ENCODE measurements around the gene ASTN2.
"Not testable (repeated sequence)": the region's sequence is repeated elsewhere in the genome, so short reads cannot be mapped to it uniquely, and the experiment has no call there.

ASTN2 gene

DNA sequence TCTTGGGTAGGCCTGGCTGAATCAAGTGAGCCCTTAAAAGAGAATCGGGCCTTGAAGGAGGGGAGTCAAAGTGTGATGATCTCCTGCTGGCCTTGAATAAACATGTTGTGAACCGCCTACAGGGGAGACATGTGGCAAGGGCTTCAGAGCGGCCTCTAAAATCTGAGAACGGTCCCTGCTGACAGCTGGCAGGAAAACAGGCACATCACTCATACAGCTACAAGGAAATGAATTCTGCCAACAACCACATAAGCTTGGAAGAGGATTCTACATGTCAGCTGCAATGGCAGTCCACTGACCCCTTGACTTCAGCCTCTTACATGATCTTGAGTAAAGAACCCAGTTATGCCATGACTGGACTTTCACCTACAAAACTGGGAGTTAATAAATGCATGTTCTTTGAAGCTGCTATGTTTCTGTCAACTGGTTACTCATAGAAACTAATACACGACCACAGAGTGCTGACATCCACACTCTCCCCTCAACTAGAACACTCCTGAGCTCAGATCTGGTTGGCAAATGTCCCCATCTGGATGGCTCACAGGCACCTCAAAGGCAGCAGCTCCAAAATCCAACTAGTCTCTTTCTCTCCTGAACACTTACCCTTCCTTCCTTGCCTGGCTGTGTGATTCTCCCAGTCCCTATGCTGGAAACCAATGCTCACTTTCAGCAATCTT lies 333.1 kb downstream of the ASTN2 start:
- no peak for DNase-seq
- no peak overlapping the region for H3K4me3 Mint-ChIP-seq
- peaks cover 0 to 9% of the 10 kb centered on the region in 2 donors for H3K9me3 Mint-ChIP-seq
- no peaks in the 10 kb centered on the region for H3K27me3 Mint-ChIP-seq
- no peaks in the 10 kb centered on the region for H3K4me1 Mint-ChIP-seq (ENCODE audit: low read depth in 2 of 2)
- no peak for ATAC-seq (replicated peaks)
- no peak overlapping the region for H3K27ac Mint-ChIP-seq
- H3K36me3 Mint-ChIP-seq (ENCODE audit: insufficient read depth) = no peaks in the 10 kb centered on the region

- ATAC-seq (replicated peaks) = no peak
- Mint-ChIP-seq H3K27me3 (no peaks in the 10 kb centered on the region), H3K4me3 (no peak overlapping the region), H3K4me1 (ENCODE audit: low read depth in 2 of 2) (no peaks in the 10 kb centered on the region), H3K36me3 (ENCODE audit: insufficient read depth) (no peaks in the 10 kb centered on the region), H3K9me3 (peaks cover 0 to 9% of the 10 kb centered on the region in 2 donors), H3K27ac (no peak overlapping the region)
- no peak for DNase-seq
Measured at GRCh38 chr9:117080765-117081390, 334.0 kb downstream of the ASTN2 start.

GRCh38 chr9:117076571-117077290 lies 338.1 kb downstream of the ASTN2 start:
- H3K27me3 Mint-ChIP-seq = no peaks in the 10 kb centered on the region
- ATAC-seq (replicated peaks) (no peak), DNase-seq (no peak)
- H3K27ac Mint-ChIP-seq = no peak overlapping the region
- H3K4me3 Mint-ChIP-seq = no peak overlapping the region
- peaks cover 11 to 24% of the 10 kb centered on the region in 2 donors for H3K9me3 Mint-ChIP-seq
- H3K36me3 Mint-ChIP-seq (ENCODE audit: insufficient read depth) = no peaks in the 10 kb centered on the region
- no peaks in the 10 kb centered on the region for H3K4me1 Mint-ChIP-seq (ENCODE audit: low read depth in 2 of 2)

DNA sequence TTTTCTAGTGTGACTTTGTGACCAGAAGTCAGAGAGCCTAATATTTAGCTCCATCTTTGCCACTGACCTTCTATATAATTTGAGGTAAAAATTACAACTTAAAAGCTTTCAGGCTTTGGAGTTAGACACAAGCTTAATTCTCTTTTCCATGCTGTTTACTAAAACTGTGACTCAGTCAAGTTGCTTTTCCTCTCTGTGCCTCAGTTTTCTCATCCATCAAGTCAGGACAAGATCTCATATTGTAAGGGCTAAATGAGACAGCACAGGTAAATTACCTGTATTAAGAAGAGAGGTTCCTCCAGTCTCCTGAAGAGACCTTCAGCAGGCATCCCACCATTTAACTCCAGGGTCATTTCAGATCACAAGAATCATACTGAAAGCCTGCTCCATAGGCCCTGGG lies 339.2 kb downstream of the ASTN2 start:
- no peak for DNase-seq
- Mint-ChIP-seq H3K9me3 (peaks cover 11 to 25% of the 10 kb centered on the region in 2 donors), H3K4me1 (ENCODE audit: low read depth in 2 of 2) (no peaks in the 10 kb centered on the region), H3K27ac (no peak overlapping the region), H3K36me3 (ENCODE audit: insufficient read depth) (no peaks in the 10 kb centered on the region), H3K27me3 (no peaks in the 10 kb centered on the region), H3K4me3 (no peak overlapping the region)
- ATAC-seq (replicated peaks) = no peak

- H3K4me3 Mint-ChIP-seq = no peak overlapping the region
- no peaks in the 10 kb centered on the region for H3K4me1 Mint-ChIP-seq (ENCODE audit: low read depth in 2 of 2)
- H3K36me3 Mint-ChIP-seq (ENCODE audit: insufficient read depth) = no peaks in the 10 kb centered on the region
- H3K27me3 Mint-ChIP-seq = no peaks in the 10 kb centered on the region
- DNase-seq (no peak), ATAC-seq (replicated peaks) (no peak)
- H3K9me3 Mint-ChIP-seq = peaks cover 11 to 25% of the 10 kb centered on the region in 2 donors
- no peak overlapping the region for H3K27ac Mint-ChIP-seq
Measured at GRCh38 chr9:117074784-117075520, 339.9 kb downstream of the ASTN2 start.

DNA sequence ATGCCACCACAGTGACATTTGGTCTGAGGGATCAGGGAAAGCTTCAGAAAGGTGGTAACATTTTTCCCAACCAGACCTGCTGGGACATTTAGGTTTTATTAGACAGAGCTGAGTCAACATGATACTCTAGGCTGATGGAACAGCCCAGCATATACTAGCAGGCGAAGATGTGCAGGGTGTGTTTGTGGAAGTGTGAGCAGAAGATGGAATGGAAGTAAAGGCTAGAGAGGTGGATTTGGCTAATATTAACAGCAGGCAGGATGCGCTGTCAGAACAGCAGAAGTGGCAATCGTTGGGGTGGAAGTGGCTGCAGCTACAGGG lies 340.6 kb downstream of the ASTN2 start:
- Mint-ChIP-seq H3K4me3 (no peak overlapping the region), H3K27ac (no peak overlapping the region), H3K4me1 (ENCODE audit: low read depth in 2 of 2) (no peaks in the 10 kb centered on the region), H3K36me3 (ENCODE audit: insufficient read depth) (no peaks in the 10 kb centered on the region), H3K9me3 (peaks cover 9 to 25% of the 10 kb centered on the region in 2 donors), H3K27me3 (no peaks in the 10 kb centered on the region)
- no peak for DNase-seq
- no peak for ATAC-seq (replicated peaks)

- H3K36me3 Mint-ChIP-seq (ENCODE audit: insufficient read depth) = no peaks in the 10 kb centered on the region
- peaks cover 9 to 25% of the 10 kb centered on the region in 2 donors for H3K9me3 Mint-ChIP-seq
- no peak for DNase-seq
Measured at GRCh38 chr9:117073539-117074341, 341.1 kb downstream of the ASTN2 start.

DNA sequence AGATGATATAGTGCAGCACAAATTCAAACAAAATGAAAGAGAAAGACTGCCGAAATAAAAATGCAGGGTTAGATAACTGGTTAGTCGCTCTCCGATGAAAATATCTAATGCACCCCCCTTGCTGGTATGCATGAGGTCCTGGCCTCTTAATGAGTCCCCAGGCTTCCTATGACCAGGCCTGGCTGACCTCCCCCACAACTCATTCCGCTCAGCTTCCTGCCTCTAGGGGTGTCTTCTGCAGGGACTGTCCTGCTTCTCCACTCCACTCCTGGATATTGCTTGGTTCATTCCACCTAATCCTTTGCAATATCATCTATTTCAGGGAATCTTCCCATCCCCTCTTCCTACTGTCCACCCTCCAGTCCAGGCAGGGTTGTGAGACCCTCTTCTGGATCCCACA lies 341.8 kb downstream of the ASTN2 start:
- DNase-seq (no peak), ATAC-seq (replicated peaks) (no peak)
- no peaks in the 10 kb centered on the region for H3K27me3 Mint-ChIP-seq
- no peak overlapping the region for H3K27ac Mint-ChIP-seq
- no peaks in the 10 kb centered on the region for H3K36me3 Mint-ChIP-seq (ENCODE audit: insufficient read depth)
- H3K9me3 Mint-ChIP-seq = peaks cover 9 to 25% of the 10 kb centered on the region in 2 donors
- H3K4me1 Mint-ChIP-seq (ENCODE audit: low read depth in 2 of 2) = no peaks in the 10 kb centered on the region
- H3K4me3 Mint-ChIP-seq = no peak overlapping the region

More at GRCh38 chr9:117073539-117074341, 341.1 kb downstream of the ASTN2 start:
- H3K4me1 Mint-ChIP-seq (ENCODE audit: low read depth in 2 of 2) = no peaks in the 10 kb centered on the region
- no peak overlapping the region for H3K27ac Mint-ChIP-seq
- no peak overlapping the region for H3K4me3 Mint-ChIP-seq
- no peaks in the 10 kb centered on the region for H3K27me3 Mint-ChIP-seq
- no peak for ATAC-seq (replicated peaks)

DNA sequence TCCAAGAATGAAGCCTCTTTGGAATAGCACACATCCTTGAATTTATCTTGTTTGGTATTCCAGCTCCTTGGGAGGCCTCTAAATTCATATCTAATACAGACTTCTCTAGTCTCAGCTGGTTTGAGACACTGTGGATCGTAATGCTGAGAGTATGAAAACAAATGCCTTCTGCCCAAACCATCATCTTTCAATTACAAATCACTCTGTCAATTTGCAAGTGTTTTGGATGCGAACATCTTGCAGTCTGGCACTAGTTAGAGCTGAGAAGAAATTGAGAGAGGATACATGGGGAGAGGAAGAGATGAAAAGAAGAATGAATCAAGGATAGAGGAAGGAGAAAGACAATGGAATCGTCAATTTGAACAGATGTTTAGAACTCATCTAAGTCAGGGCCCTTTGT lies 342.6 kb downstream of the ASTN2 start:
- Mint-ChIP-seq H3K4me3 (no peak overlapping the region), H3K4me1 (ENCODE audit: low read depth in 2 of 2) (no peaks in the 10 kb centered on the region), H3K9me3 (peaks cover 9 to 25% of the 10 kb centered on the region in 2 donors), H3K36me3 (ENCODE audit: insufficient read depth) (no peaks in the 10 kb centered on the region), H3K27ac (no peak overlapping the region), H3K27me3 (no peaks in the 10 kb centered on the region)
- ATAC-seq (replicated peaks) = no peak
- DNase-seq = no peak

- H3K27me3 Mint-ChIP-seq; H3K27ac Mint-ChIP-seq; ATAC-seq (replicated peaks); H3K4me3 Mint-ChIP-seq; H3K36me3 Mint-ChIP-seq (ENCODE audit: insufficient read depth); H3K4me1 Mint-ChIP-seq (ENCODE audit: low read depth in 2 of 2); DNase-seq: not testable (repeated sequence)
- H3K9me3 Mint-ChIP-seq = peaks cover 7 to 25% of the 10 kb centered on the region in 2 donors
Measured at GRCh38 chr9:117071673-117072207, 343.1 kb downstream of the ASTN2 start.

DNA sequence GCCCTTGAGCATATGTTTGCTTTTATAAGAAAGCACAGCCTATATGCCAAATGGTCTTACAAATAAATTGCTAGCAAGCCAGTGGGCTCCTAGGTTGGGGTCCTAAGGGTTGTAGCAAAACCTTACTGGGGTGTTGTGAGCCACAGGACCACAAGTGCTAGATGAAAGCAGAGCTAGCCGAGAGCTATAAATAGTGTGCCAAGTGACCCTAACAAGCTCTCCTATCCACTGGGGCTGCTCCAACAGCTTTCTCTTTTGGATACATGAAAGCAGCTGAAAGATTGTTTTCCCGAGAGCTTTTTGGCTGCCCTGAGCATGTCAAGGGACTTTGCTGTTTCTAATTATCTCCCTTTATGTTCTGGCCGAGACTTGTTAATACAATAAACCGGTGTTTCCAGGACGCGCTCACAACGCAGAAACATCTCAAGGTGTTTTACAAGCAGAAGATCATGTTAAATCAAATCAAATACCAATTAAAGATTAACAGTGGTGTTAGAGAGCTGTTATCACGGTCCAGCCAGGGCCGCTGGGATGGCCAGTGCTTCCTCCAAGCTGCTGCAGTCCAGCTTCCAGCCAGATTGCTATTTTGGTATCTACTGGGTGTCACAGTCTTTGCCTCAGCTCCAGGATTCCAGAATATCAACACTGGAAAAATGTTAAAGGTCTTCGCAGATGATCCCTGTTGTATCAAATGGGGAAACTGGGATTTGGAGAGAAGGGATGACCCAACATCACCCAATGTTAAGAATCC lies 351.0 kb downstream of the ASTN2 start:
- peaks cover 0 to 3% of the 10 kb centered on the region in 2 donors for H3K9me3 Mint-ChIP-seq
- H3K4me1 Mint-ChIP-seq (ENCODE audit: low read depth in 2 of 2) = no peaks in the 10 kb centered on the region
- no peak overlapping the region for H3K4me3 Mint-ChIP-seq
- no peak overlapping the region for H3K27ac Mint-ChIP-seq
- H3K36me3 Mint-ChIP-seq (ENCODE audit: insufficient read depth) = no peaks in the 10 kb centered on the region
- ATAC-seq (replicated peaks) = no peak
- no peaks in the 10 kb centered on the region for H3K27me3 Mint-ChIP-seq
- DNase-seq = no peak

DNA sequence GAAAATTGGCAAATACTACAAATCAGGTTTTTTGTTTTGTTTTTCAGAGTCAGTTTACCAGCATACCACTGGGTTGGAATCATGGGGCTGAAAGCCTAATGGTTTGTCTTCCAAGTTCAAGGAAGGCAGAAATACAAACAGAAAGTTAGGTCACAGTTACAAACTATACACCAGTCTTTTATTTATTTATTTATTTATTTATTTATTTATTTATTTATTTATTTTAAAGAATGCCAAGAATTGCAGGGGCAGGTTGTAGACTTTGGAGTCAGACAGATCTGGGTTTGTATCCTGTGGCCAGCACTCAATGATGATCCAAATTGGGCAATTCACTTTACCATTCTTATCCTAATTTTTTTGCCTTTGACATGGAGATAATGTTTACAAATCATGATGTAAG lies 353.9 kb downstream of the ASTN2 start:
- Mint-ChIP-seq H3K9me3 (peaks cover 0 to 4% of the 10 kb centered on the region in 2 donors), H3K36me3 (ENCODE audit: insufficient read depth) (no peaks in the 10 kb centered on the region), H3K4me1 (ENCODE audit: low read depth in 2 of 2) (no peaks in the 10 kb centered on the region), H3K27ac (no peak overlapping the region), H3K27me3 (no peaks in the 10 kb centered on the region), H3K4me3 (no peak overlapping the region)
- no peak for DNase-seq
- no peak for ATAC-seq (replicated peaks)
